Choroid plexus epithelial cell (primary cell): ENCODE results near the gene CRHR1.

Experiments used
- DNase-seq: peaks from one replicate; pipeline ENCODE4 v3.0.0-alpha.2; 2010; ENCODE audit warnings: low read depth
- H3K4me3 ChIP-seq: 2 replicates; pipeline ENCODE4 v1.5.1; 2011; ENCODE audit warnings: low read depth, mild to moderate bottlenecking, control low read depth, low read length, moderate library complexity
- TF ChIP-seq, protein P1 (sequence below): conservative IDR thresholded peaks from 2 replicates; pipeline ENCODE4 v1.5.1; 2011; ENCODE audit warnings: low read depth, mild to moderate bottlenecking, control low read depth, inconsistent platforms, low read length, moderate library complexity

Gene CRHR1

DNA sequence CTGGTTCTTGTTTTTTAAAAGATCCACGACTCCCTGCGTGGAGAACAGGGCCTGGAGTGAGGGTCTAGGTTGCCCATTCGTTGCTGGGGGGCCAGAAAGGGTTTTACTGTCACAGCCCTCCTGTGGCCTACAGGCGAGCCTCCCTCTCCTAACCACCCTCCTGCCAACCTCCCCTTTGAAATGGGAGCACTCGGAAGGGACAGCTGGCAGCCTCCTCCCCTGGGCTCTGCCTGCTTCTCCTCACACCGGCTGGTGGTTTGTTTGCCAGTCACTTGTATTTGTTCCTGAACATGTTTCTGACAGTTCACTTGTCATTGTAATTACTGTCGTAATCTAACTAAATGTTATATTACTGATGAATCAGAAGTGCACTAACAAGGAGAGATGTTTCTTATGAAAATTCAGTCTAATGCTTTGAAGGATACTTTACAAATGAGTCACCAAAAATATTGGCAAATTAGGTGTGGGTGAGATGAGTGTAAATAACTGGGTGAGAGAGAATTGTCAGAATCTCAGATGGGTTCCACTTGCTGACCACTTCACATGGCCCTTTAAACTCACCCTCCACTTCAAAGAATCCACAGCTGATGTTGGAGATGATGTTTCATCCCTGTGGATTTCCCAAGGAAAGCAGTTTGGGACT lies 57.9 kb downstream of the CRHR1 start:
- H3K4me3 ChIP-seq, result no peak overlapping the region
- peak; percentile 4 for DNase-seq

DNA sequence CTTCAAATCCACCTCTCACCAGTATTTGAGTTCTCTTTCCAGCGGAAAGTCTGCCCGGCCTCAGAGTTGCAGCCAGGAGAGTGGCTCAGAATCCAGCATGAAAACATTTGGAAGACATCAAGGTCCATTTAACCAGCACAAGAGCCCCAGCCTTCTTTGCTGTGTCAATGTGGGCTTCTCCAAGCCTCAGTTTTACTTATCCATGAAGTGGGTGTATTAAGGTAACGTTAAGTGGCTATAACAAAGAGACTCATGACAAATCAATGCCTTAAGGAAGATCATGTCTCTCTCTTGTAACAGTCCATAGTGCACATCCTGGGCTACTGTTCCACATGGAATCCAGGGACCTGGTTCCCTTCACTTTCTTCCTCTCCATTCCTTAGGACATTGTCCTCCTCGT lies 59.6 kb downstream of the CRHR1 start:
- no peak for DNase-seq
- TF ChIP-seq, protein P1, sequence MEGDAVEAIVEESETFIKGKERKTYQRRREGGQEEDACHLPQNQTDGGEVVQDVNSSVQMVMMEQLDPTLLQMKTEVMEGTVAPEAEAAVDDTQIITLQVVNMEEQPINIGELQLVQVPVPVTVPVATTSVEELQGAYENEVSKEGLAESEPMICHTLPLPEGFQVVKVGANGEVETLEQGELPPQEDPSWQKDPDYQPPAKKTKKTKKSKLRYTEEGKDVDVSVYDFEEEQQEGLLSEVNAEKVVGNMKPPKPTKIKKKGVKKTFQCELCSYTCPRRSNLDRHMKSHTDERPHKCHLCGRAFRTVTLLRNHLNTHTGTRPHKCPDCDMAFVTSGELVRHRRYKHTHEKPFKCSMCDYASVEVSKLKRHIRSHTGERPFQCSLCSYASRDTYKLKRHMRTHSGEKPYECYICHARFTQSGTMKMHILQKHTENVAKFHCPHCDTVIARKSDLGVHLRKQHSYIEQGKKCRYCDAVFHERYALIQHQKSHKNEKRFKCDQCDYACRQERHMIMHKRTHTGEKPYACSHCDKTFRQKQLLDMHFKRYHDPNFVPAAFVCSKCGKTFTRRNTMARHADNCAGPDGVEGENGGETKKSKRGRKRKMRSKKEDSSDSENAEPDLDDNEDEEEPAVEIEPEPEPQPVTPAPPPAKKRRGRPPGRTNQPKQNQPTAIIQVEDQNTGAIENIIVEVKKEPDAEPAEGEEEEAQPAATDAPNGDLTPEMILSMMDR, result no peak
- H3K4me3 ChIP-seq, result no peak overlapping the region

More for the DNA sequence above, 57.9 kb downstream of the CRHR1 start:
- TF ChIP-seq, protein P1, result no peak

DNA sequence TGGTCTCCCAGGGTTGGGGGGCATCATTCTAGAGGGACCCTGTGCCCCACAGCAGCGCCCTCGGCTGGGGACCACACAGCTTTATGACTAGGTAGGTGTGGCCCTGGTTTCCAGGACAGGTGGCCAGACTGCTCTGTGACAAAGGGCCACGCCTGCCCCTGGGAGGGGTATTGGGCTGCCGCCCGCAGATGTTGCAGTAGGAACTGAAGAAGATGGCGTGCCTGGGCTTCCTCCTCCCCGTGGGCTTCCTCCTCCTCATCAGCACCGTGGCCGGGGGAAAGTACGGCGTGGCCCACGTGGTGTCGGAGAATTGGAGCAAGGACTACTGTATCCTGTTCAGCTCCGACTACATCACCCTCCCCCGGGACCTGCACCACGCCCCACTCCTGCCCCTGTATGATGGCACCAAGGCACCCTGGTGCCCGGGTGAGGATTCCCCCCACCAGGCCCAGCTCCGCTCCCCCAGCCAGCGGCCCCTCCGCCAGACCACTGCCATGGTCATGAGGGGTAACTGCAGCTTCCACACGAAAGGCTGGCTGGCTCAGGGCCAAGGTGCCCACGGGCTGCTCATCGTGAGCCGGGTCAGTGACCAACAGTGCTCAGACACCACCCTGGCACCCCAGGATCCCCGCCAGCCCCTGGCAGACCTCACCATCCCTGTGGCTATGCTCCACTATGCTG lies 60.7 kb downstream of the CRHR1 start, which contains the start of gene SPPL2C:
Gene SPPL2C, plus strand, starts transcription at position 187 of the 681 bp plus-strand sequence. Its CDS starts 26 bp downstream, at position 213.
- TF ChIP-seq, protein P1, result no peak
- no peak for DNase-seq
- H3K4me3 ChIP-seq, result no peak within 1 kb of the TSS

DNA sequence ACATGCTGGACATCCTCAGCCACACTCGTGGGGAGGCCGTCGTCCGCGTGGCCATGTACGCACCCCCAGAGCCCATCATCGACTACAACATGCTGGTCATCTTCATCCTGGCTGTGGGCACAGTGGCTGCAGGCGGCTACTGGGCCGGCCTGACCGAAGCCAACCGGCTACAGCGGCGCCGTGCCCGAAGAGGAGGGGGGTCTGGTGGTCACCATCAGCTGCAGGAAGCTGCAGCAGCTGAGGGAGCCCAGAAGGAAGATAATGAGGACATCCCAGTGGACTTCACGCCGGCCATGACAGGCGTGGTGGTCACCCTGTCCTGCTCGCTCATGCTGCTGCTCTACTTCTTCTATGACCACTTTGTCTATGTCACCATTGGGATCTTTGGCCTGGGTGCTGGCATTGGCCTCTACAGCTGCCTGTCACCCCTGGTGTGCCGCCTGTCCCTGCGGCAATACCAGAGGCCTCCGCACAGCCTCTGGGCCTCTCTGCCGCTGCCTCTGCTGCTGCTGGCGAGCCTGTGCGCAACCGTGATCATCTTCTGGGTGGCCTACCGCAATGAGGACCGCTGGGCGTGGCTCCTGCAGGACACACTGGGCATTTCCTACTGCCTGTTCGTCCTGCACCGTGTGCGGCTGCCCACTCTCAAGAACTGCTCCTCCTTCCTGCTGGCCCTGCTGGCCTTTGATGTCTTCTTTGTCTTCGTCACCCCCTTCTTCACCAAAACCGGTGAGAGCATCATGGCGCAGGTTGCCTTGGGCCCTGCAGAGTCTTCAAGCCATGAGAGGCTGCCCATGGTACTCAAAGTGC lies 61.5 kb downstream of the CRHR1 start:
- no peak for DNase-seq
- TF ChIP-seq, protein P1, result no peak

DNA sequence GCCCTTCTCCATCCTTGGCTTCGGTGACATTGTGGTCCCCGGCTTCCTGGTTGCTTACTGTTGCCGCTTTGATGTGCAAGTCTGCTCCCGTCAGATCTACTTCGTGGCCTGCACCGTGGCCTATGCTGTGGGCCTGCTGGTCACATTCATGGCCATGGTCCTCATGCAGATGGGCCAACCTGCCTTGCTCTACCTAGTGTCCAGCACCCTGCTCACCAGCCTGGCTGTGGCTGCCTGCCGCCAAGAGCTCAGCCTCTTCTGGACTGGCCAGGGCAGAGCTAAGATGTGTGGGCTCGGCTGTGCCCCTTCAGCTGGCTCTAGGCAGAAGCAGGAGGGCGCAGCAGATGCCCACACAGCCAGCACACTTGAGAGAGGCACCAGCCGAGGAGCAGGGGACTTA lies 62.1 kb downstream of the CRHR1 start:
- no peak for DNase-seq
- no peak overlapping the region for H3K4me3 ChIP-seq
- TF ChIP-seq, protein P1, result no peak

More for the DNA sequence above, 61.5 kb downstream of the CRHR1 start:
- H3K4me3 ChIP-seq, result no peak overlapping the region

DNA sequence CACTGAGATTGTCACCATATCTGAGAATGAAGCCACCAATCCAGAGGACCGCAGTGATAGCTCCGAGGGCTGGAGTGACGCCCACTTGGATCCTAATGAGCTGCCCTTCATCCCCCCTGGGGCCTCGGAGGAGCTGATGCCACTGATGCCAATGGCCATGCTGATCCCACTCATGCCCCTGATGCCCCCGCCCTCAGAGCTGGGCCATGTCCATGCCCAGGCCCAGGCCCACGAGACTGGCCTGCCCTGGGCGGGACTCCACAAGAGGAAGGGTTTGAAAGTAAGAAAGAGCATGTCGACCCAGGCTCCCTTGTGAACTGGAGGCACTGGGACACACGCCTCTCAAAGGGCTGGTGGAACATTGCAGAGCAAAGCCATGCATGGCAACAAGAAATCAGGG lies 62.5 kb downstream of the CRHR1 start:
- no peak overlapping the region for H3K4me3 ChIP-seq
- DNase-seq, result no peak
- TF ChIP-seq, protein P1, result no peak
